ENCODE measurements around the gene CORO7. TPM values are rescaled to one million over a fixed set of nuclear protein-coding genes. Genes with fewer than 3 reads are reported as not detected.

Gene CORO7
- 36.8 and 39.8 TPM in 2 replicates for total RNA-seq

GRCh38 chr16:4416200-4417032 lies at the start of gene CORO7:
Gene CORO7 (minus strand): TSS chr16:4416596. CDS start chr16:4416518, 78 bp downstream.

DNA sequence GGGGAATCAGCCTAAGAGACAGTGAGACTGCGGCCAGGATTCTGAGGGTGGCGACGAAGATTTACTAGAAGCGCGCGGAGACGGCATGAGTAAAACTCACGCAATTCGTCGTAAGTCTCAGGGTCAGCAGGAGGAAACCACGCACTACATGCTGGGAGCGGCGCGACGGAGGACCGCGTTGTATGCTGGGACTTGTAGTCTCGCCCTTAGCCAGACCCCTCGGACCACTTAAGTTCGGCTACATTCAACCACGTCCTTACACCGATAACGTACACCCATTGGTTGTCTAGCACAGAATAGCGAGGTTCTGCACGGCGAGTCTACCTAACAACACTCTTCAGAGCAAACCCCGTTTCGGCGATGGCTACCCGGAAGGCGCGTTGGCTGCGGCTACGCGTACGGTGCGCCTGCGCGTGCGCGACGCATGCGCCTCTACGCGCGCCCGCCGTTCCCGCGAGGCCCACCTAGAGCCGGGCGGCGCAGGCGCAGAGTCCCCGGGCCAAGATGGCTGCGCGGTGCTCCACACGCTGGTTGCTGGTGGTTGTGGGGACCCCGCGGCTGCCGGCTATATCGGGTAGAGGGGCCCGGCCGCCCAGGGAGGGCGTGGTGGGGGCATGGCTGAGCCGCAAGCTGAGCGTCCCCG lies 9.1 kb upstream of the CORO7 start, which contains the start of gene DNAJA3:
DNAJA3 (plus strand) TSS at position 491 of the 643 bp plus-strand sequence; CDS start at position 505, 14 bp downstream.

DNA sequence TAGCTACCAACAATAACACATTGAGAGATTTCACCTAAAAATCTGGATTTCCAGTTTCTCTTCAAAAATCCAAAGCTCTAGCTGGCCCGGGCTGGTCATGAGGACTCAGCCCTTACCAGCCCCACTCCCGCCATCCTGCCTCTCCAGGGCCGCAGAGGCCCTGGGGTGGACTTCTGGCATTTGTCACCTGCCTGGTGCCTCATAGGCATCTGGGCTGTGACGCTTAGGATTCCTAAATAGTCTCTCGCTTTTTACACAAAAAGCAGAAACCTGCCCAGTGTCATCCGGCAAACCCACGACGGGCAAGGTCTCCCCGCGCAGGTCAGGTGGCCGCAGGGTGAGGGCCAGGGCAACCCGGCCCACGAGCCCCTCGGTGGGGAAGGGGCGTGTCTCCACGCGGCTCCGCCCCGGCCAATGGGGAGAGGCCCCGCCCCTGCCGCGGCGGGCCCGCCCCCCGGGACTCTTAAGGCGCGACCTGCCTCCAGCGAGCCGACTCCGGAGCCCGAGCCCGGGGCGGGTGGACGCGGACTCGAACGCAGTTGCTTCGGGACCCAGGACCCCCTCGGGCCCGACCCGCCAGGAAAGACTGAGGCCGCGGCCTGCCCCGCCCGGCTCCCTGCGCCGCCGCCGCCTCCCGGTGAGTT lies 44.9 kb downstream of the CORO7 start, which contains the start of gene VASN:
VASN (plus strand) TSS at position 492 of the 644 bp plus-strand sequence. CDS start 9,030 bp downstream, outside the sequence.

DNA sequence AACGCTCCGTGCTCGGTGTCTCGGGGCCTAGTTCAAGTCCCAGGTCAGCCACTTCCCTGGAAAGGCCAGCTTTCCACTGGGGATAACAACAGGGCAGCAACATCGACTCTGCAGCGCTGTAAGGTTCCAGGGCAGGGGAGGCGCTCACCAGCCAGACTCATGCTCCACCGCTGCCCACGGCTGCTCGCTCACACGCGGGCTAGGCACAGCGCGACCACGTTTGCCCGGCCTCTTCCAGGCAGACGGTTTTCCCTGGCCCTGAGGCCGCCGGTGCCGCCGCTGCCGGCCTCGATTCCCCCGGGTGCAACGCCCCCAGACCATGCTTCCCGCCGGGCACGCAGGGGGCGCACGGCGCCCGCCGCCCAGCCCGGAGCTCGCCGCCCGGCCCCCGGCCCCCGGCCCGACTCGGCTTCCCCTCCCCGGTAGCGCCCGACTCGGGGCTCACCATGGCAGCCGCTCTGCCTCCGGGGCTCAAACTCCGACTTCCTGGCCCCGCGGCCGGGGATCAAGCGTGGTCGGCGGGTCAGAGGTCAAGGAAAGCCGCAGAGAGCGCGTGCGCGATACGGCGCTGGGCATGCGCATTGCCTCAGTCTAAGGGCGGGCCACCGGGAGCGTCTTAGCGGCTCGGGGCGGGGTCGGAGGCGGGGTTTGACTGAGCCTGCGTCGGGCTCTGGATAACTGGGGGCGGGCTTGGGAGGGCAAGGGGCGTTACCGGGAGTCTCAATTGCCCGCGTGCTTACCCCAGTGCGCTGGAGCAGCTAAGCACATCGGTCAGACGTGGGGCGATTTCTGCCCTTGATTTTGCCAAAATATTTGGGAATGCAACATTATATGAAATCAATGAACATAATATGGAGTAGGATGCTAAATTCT lies 65.4 kb downstream of the CORO7 start, which contains the start of gene PAM16:
PAM16 (minus strand) TSS at position 535 of the 873 bp plus-strand sequence; CDS start at position 448, 87 bp downstream.

GRCh38 chr16:4315186-4316107 lies 100.9 kb downstream of the CORO7 start, which contains the start of gene GLIS2:
Gene GLIS2 (plus strand): TSS chr16:4316067. CDS start chr16:4332281, 16,214 bp downstream.

Other genes with a start within 250 kb of the CORO7 start
- 0.07 and 0.20 TPM in 2 replicates for gene SRL, start 174.5 kb downstream of the CORO7 start, total RNA-seq
- 7.1 and 7.5 TPM in 2 replicates for gene TFAP4, start 143.6 kb downstream of the CORO7 start, total RNA-seq
- 4.5 and 5.6 TPM in 2 replicates for gene GLIS2, start 100.5 kb downstream of the CORO7 start, total RNA-seq
- gene PAM16, start 65.3 kb downstream of the CORO7 start, total RNA-seq = 53.3 and 64.3 TPM in 2 replicates
- gene VASN, start 44.7 kb downstream of the CORO7 start, total RNA-seq = 0.13 and 0.54 TPM in 2 replicates
- 49.9 and 54.0 TPM in 2 replicates for gene DNAJA3, start 9.3 kb upstream of the CORO7 start, total RNA-seq
- gene NMRAL1, start 58.0 kb upstream of the CORO7 start, total RNA-seq = 41.9 and 55.3 TPM in 2 replicates
- gene HMOX2, start 59.8 kb upstream of the CORO7 start, total RNA-seq = 120 and 126 TPM in 2 replicates
- 36.8 and 38.6 TPM in 2 replicates for gene CDIP1, start 122.2 kb upstream of the CORO7 start, total RNA-seq
- 0.05 TPM in 1 of 2 replicates, not detected in the other for gene C16orf96, start 139.7 kb upstream of the CORO7 start, total RNA-seq
- 7.6 and 9.0 TPM in 2 replicates for gene UBALD1, start 198.3 kb upstream of the CORO7 start, total RNA-seq
- gene MGRN1, start 208.2 kb upstream of the CORO7 start, total RNA-seq = 31.0 and 44.5 TPM in 2 replicates